Cortex of kidney (tissue), 1 donor: ENCODE measurements around the gene MBD3L1.

Experiments
- DNase-seq: peaks from one replicate; lab custom pipeline; 2025; lab: John Stamatoyannopoulos, UW

Gene MBD3L1

DNA sequence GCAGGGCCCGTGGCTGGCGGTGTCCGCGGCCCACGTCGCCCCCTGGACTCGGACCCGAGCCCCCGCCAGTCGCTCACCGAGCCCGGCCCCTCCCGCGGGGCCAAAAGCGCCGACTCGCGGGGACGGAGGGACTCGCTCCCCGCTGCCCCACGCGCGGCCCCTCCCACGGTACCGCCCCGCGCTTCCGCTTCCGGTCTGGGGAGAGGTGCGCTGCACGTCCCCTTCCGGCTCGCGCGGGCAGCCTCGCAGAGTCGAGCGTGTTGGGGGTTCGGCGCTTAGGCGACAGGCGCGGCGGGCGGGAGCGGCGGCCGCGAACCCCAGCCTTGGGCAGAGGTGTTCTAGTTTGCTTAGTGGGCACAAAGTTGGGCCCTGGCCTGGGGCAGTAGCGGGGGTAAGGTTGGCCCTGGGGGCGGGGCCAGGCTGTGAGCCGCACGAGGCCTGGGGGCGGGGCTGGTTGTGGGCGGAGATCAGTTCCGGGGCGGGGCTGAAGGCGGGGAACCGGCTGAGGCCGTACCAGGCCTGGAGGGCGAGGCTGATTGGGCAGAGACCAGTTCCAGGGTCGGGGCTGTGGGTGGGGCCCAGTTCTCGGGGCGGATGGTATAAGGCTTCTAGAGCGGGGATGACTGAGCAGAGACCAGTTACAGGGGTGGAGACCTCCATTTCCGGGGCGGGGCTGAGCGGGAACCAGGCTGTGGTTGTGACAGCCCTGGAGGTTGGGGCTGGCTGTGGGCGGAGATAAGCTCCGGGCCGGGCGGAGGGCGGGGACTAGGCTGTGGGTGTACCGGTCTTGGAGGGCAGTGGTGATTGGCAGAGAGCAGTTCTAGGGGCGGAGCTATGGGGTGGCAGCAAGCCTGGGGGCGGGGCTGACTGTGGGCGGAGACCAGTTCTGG is at the start of gene MBD3L1, which contains the start of gene ZNF558:
Gene MBD3L1 (plus strand): TSS at position 246 of the 890 bp plus-strand sequence. CDS start 10,302 bp downstream, outside the sequence.
Gene ZNF558 (minus strand): TSS at position 173 of the 890 bp plus-strand sequence. CDS start 9,645 bp downstream, outside the sequence.
- DNase-seq, result peak; percentile 54

DNA sequence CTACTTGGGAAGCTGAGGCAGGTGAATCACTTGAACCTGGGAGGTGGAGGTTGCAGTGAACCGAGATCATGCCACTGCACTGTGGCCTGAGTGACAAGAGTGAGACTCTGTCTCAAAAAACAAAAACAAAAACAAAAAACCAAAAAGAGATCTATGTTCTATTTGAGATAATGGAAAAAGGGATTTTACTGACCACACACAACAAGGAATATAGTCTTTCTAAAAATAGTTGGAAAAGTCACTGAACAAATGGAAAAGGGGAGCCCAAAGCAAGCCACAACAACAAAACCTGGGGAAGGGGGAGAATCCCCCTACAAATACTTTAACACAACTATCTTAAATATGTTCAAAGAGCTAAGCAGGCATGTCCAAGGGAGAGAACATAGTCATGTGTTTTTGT is 37.4 kb upstream of the MBD3L1 start:
- no peak for DNase-seq

DNA sequence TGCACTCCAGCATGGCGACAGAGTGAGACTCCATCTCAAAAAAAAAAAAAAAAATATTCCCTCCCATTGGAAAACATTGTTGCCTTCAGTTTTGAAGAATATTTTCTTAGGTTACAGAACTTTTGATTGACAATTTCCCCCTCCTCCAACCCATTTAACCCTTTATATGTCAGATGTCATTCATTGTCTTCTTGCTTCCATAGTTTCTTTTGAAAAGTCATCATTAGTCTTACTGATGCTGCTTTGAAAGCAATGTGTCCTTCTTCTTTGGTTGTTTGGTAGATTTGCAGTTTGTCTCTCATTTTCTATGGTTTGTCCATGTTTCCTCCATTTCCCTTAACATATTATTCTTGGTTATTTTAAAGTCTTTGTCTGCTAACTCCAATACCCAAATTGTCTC is 25.5 kb upstream of the MBD3L1 start:
- no peak for DNase-seq

DNA sequence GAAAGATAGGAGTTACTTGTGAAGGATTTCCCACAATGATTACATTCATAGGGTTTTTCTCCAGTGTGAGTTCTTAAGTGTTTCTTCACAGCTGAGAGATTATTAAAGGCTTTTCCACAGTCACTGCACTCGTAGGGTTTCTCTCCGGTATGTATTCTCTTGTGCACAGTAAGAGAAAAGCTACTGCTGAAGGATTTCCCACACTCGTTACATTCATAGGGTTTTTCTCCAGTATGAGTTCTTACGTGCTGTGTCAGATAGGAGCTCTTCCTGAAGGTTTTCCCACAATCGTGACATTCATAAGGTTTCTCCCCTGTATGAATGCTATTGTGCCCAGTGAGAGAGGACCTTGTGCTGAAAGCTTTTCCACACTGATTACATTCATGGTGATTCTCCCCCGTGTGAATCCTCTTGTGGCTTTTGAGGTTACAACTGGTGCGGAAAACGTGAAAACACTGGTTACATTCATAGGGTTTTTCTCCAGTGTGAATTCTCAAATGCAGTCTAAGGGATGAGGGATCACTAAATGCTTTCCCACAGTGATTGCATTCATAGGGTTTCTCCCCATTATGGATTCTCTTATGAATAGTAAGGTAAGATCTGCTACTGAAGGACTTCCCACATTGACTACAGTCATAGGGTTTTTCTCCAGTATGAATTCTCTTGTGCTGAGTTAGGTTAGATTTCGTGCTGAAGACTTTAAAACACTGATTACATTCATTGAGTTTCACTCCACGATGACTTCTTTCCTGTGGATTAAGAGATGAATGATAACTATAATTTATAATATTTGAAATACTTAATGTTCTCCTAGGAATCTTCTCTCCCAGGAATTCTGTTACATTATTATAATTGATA is 20.6 kb upstream of the MBD3L1 start:
- no peak for DNase-seq

DNA sequence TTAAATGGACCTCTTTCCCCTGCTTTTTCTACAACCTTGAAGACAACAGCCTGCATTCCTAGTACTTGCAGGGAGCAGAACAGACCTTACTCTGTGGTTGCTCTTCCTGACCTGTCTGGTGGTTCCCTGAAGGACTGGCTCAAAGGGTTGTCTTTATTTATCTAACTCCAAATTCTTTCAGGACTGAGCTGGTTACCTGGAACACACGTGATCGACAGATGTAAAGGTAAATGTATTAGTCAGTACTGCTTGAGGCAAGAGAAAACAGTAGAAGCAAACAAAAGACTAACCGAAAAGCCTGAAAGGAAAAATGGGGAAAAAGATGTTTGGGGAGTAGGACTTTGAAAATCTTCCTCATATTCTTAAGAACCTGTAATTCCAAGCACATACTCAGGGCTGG is 18.0 kb upstream of the MBD3L1 start:
- DNase-seq, result no peak

DNA sequence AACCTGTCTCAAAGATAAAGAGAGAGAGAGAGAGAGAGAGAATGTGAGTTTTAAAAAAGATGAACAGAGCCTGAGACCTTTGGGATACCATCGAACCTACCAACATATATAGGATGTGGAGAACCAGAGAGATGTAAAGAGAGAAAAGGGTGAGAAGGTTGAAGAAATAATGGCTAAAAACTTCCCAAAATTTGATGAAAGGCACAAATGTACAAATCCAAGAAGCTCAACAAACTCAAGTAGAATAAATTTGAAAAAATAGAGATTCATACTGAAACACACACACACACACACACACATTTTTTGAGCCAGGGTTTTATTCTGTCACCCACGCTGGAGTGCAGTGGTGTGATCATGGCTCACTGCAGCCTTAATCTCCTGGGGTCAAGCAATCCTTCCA is 16.4 kb upstream of the MBD3L1 start:
- no peak for DNase-seq

DNA sequence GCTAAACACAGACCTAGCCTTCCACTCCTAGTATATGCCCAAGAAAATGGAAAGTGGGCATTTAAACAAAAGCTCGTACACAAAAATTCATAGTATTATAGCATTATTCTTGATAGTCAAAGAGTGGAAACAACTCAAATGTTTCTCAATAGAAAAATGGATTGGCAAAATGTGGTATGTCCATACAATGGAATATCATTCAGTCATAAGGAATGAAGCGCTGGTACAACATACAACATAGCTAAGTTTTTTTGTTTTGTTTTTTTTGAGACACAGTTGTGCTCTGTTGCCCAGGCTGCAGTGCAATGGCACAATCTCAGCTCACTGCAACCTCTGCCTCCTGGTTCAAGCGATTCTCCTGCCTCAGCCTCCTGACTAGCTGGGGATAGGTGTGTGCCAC is 11.9 kb upstream of the MBD3L1 start:
- DNase-seq, result no peak

DNA sequence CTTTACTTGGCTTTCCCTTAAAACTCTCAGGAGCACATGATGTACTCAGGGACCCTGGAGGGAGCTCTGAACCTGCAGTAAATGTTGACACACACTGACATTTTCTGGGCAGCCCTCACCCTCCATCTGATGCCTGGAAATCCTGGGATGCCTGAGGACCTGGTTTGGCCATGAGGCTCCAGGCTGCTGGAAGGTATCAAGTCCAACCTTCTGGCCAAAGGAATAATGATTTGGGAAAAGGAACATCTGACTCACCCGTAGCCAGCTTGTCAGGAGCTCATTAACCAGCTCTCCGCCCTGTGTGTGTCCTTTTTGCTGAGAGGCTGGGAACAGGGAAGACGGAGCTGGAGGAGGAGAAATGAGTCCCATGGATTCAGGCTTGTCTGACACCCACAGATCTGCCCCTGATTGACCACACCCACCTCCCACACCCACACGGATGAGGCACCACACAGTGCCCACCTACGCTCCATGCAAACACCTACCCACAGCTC is 10.4 kb upstream of the MBD3L1 start:
- DNase-seq, result no peak

DNA sequence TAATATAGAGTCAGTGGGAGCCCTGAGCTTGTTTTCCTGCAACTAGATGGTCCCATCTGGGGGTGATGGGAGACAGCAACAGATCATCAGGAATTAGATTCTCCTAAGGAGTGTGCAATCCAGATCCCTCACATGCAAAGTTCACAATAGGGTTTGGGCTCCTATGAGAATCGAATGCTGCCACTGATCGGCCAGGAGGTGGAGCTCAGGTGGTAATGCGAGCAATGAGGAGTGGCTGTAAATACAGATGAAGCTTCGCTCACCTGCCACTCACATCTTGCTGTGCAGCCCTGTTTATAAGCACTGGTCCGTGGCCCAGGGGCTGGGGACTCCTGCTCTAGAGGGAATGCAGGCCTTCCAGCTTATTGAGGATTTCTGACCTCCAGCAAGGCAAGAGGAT is 5.8 kb upstream of the MBD3L1 start:
- no peak for DNase-seq

DNA sequence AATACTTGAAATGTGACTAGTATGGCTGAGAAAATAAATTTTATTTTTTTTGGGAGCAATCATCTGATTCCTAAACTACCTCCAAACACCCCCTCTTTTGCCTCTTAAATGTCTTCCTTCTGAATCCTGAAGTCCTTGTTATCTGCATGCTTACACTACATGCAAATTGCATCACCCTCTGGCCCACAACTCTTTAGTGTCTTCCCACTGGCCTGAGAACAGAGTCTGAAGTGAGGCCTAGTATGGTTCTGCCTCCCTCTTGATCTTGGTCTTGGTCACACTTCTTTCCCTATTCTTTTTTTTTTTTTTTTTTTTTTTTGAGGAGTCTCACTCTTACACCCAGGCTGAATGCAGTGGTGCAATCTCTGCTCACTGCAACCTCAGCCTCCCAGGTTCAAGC is 4.9 kb upstream of the MBD3L1 start:
- no peak for DNase-seq

DNA sequence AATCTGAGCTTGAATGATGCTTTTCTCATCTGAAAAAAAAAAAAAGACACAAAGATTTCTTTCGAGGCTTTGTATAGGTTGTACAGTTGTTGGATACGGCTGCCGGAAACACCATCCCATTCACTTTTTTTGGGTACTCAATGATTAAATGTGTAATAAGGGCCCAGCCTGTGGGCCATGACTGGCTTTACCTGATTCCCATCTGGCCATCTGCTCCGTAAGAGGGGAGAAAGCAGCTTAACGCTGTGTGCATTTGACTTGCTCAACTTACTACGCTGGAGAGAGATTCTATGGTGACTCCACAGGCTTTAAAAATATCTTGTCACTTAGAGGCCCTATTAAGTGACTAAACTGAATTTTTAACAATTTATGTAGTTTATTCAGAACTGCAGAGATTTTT is 804 bp upstream of the MBD3L1 start:
- DNase-seq, result no peak

DNA sequence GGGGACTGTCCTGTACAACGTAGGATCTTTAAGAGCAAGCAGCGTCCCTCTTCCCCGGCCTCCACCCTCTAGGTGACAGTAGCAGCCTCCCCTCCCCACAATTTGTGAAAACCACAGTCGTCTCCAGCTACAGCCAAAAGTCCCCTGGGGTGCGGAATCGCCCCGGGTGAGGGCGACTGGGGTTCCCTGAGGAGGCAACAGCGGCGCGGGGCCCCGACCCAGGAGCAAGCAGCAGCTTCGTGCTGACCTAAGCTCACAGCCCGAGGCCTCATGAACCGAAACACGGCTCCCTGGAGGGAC is 395 bp upstream of the MBD3L1 start:
- no peak for DNase-seq

DNA sequence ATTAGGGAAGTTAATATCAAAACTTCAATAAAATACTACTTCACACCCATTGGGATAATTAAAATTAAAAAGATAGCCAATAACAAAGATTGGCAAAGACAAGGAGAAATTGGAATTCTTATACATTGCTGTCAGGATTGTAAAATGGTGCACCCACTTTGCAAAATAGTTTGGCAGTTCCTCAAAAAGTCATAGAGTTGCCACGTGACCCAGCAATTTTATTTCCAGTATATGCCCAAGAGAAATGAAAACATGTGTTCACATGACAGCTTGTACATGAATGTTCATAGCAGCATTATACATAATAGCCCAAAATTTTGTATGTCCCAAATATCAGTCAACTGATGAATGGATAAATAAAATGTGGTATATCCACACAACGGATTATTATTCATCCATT is 3.3 kb downstream of the MBD3L1 start:
- no peak for DNase-seq

DNA sequence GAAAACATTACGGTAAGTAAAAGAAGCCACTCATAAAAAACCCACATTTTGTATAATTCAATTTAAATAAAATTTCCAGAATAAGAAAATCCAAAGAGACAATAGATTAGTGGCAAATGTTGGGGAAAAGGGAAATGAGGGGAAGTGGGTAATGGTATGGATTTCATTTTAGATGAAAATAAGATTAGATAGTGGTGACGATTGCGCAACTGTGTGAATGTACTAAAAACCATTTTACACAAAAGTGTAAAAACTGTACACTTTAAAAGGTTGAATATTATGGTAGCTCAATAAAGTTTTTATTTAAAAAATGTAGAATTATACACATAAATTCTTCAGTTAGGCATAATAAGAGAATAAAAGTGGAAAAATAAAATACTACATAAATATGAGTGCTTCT is 3.7 kb downstream of the MBD3L1 start:
- DNase-seq, result no peak

DNA sequence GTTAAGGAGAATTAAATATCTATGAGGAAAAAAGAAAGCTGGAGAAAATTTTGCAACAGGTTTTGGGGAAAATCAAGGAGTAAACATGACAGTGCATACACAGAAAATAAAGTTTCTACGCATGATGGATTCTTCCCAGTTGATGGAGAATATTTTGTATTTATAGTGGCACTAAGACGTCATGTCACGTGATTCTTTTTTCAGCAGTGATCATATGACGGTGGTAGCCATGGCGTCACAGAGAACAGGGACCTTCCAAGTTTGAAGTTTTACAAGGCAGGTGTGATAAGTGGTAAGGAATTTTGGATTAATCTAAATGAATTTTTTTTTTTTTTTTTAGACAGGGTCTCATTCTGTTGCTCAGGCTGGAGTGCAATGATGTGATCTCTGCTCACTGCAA is 8.5 kb downstream of the MBD3L1 start:
- DNase-seq, result no peak

DNA sequence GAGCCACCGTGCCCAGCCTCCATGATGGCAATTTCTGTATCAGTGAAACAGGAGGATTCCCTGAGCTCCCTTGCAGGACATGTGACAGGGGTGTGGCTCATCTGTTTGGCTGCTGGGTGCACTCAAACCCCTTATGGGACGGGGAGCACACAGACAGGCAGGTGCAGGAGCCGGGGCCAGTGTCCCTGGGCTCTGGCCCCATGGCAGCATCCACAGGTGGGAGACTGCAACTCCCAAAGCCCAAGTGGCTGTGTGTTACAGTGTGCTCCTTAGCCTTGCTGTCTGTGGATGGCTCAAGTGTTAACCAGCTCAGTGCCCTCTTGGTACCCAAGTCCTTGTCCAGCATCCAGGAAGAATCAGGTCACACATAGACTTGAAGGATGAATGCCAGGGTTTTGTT is 14.6 kb downstream of the MBD3L1 start:
- no peak for DNase-seq

DNA sequence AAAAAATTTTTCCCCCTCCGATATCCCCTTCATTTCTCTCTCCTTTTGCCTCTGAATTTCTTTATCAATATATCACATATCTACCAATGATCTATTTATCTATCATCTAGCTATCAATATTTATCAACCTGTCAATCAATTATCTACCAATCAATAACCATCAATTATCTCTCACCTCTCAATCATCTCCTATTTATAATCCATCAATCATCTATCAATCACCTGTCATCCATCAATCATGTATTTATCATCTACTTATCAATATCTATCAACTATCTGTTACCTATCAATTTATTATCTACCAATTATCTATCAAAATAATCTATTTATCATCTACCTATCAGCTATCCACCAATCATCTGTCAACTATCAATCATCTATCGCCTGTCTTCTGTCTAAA is 17.1 kb downstream of the MBD3L1 start:
- DNase-seq, result no peak

DNA sequence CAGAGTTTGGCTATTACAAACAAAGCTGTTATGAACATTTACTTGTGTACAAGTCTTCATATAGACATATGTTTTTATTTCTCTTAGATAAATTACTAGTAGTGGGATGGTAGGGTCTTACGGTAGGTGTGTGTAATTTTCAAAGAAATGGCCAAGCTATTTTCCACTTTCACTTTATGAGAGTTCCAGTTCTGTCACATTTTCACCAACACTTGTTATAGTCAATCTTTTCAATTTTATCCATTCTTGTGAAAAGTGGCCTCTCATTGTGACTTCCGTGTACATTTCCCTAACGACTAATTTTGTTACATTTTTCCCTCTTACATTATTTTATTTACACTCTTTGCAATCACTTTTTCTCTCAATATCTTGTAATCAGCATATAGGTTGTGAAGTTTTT is 18.3 kb downstream of the MBD3L1 start:
- no peak for DNase-seq

DNA sequence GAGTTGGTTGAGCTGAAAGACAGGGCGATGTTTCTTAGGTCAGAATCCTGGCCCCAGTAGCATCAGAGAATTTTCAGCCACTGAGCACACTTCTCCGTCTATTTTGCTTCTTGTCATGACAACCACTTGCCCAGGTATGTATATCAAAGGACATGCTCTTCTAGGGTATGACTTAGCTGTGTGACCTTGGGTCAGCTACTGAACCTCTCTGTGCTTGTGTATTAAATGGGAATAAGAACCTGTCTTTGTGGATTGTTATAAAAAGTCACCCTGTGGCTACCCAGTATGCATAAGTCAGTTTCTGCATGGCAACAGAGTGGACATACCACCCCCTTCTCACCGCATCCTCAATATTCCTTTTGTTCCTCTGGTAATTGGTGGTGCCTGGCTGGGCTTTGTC is 26.1 kb downstream of the MBD3L1 start:
- no peak for DNase-seq

DNA sequence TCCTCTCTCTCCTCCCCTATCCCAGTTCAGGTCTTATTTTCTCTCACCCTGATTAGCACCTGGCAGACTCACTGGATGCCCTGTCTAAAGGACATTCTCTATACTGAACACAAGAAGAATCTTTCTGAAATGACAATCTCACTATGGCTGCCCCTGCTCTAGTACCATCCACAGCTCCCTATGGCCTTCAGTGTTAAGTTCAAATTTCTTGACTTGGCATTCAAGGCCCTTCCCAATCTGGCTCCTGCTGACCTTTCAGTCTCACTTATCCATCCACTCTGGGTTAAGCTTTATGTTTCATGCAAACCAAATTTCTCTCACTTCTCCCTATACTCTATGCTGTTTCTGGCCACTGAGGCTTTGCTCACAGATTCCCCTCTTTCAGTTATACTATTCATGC is 34.2 kb downstream of the MBD3L1 start:
- no peak for DNase-seq

DNA sequence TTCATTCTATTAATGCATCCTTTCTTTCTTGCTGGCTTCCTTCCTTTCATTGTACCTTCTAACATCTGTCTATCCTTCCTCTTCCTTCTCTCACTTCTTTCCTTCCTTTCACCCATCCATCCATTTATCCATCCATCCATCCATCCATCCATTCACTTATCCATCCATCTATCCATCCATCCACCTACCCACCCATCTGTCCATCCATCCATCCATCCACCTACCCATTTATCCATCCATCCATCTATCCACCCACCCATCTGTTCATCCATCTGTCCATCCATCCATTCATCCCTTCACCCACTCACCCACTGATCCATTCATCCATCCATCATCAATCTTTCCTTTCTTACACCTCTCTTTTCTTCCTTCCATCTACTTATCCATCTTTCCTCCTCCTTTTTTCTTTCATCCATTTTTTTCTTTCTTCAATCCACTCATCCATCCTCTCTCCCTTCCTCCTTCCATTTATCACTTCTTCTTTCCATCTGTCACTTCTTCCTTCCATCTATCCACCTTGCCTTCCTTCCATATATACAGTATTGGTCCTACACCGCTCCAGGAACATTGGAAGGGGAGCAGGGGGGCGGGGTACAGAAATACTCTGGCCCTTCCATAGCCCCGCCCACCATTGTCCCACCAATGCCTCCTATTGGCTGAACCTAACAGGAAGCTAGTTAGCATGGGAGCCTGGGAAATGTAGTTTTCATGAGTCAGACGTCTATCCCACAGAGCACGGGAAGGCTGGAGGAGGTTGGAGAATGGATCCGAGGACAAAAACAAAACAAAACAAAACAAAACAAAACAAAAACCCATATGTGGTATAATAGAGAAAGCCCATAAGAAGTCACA is 45.9 kb downstream of the MBD3L1 start:
- no peak for DNase-seq

DNA sequence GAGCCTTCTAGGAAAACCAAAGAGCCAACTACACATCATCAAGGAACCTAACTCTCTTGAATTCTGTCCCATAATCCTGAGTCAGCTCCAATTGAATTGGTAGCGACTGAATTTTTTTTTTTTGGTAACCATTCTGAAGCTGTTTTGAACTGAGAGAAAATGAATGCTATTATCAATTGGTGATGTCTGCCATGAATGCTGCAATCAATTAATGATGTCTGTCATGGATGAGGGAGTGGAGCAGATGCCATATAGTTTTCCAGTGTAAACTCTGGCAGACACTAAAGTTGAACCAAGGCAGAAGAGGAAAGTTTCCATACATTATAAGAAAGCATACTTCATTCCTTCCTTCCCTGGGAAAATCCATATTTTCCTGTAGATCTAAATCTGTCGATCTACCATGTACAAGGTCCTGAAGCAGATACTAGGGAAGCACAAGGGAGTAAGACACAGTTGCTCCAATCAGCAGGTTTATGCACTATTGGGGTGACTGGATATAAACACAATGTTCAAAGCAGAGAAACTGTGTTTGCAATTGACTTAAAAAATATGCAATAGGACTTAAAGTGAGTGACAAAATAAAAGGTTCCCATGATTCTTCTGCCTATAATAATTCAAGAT is 48.8 kb downstream of the MBD3L1 start:
- DNase-seq, result no peak
